Lung (tissue), 12 donors: ENCODE measurements around the gene CTAGE9. TPM values are rescaled to one million over a fixed set of nuclear protein-coding genes. Genes with fewer than 3 reads are reported as not detected.
"Not testable (repeated sequence)": the region's sequence is repeated elsewhere in the genome, so short reads cannot be mapped to it uniquely, and the experiment has no call there.

Source experiments
- ATAC-seq: fragments of 200-7000 bp; cut with Tn5 transposase; one replicate; pipeline ENCODE4 v1.9.1; 2020; ENCODE audit warnings: moderate number of reproducible peaks; ENCODE audit not compliant: insufficient read depth, low FRiP score
- DNase-seq, 3 donors: peaks; one replicate each; pipeline ENCODE4 v3.0.0-alpha.2; 2013 to 2017
- H3K27ac ChIP-seq, 2 donors: one replicate each; pipeline ENCODE4 v1.5.1; 2013; ENCODE audit warnings: mild to moderate bottlenecking in 2 of 2, moderate library complexity in 2 of 2, control low read depth in 1 of 2, inconsistent platforms in 1 of 2, low read depth in 1 of 2, low read length in 1 of 2
- H3K27me3 ChIP-seq, 3 donors: one replicate each; pipeline ENCODE4 v1.5.1; 2013; ENCODE audit warnings: low read length in 2 of 3; ENCODE audit not compliant: control insufficient read depth in 3 of 3, insufficient read depth in 3 of 3
- H3K36me3 ChIP-seq, 4 donors: one replicate each; pipeline ENCODE4 v1.5.1; 2013; ENCODE audit warnings: low read length in 4 of 4, mild to moderate bottlenecking in 1 of 4, moderate library complexity in 1 of 4; ENCODE audit not compliant: control insufficient read depth in 4 of 4, insufficient read depth in 4 of 4
- H3K4me1 ChIP-seq, 5 donors: one replicate each; pipeline ENCODE4 v1.5.1; 2013; ENCODE audit warnings: low read length in 5 of 5, mild to moderate bottlenecking in 2 of 5, moderate library complexity in 1 of 5; ENCODE audit not compliant: control insufficient read depth in 5 of 5, insufficient read depth in 5 of 5
- H3K4me3 ChIP-seq: one replicate; pipeline ENCODE4 v1.5.1; 2013; ENCODE audit warnings: mild to moderate bottlenecking, control low read depth, moderate library complexity
- H3K9ac ChIP-seq, 2 donors: one replicate each; pipeline ENCODE4 v1.5.1; 2013; ENCODE audit warnings: low read length in 2 of 2, control low read depth in 1 of 2; ENCODE audit not compliant: insufficient read depth in 1 of 2
- H3K9me3 ChIP-seq, 4 donors: one replicate each; pipeline ENCODE4 v1.5.1; 2013; ENCODE audit warnings: low read length in 3 of 4, mild to moderate bottlenecking in 1 of 4, moderate library complexity in 1 of 4; ENCODE audit not compliant: control insufficient read depth in 4 of 4, insufficient read depth in 3 of 4
- CTCF ChIP-seq: IDR thresholded peaks from 2 replicates; pipeline ENCODE4 v1.5.1; 2012; ENCODE audit warnings: mild to moderate bottlenecking; ENCODE audit errors: control extremely low read depth, extremely low read depth
- WGBS, 2 donors: extraction: QIAGEN DNeasy Blood & Tissue Kit; methylation state at CpG; one replicate each; pipeline ENCODE4 v1.1.7; 2013; 5-methylcytosine and 5-hydroxymethylcytosine counted together
- polyA plus RNA-seq, 2 donors: library from polyadenylated mRNA; stranded (reverse); fragments of 200-250 nt; gene quantifications; one replicate each; pipeline ENCODE4 v1.2.1, GENCODE V29; 2013
- total RNA-seq, 2 donors: library from RNA; depleted of rRNA in 1 of 2; stranded (reverse); fragments of >200 nt in 1 of 2; gene quantifications; one replicate each; pipeline ENCODE4 v1.2.1, GENCODE V29; 2014 to 2021
- donor health status: control.
- donor health status: control.
- donor health status: Bipolar disorder and iron deficiency.
- donor health status: healthy.
- donor health status: DM: yes; HTN: yes; CAD: no.

Gene CTAGE9
- total and polyA plus RNA-seq, 4 donors, result not detected

GRCh38 chr6:131754715-131755567, 44.1 kb upstream of the CTAGE9 start:
- Histone ChIP-seq H3K4me3 (no peak overlapping the region), H3K4me1 (peaks cover 0 to 6% (median 0%) of the 10 kb centered on the region in 5 donors), H3K36me3 (no peaks in the 10 kb centered on the region), H3K27ac (no peak overlapping the region), H3K9me3 (no peaks in the 10 kb centered on the region), H3K27me3 (no peaks in the 10 kb centered on the region), H3K9ac (no peak overlapping the region)
- TF ChIP-seq CTCF, result no peak
- DNase-seq, result peak in 1 of 3 donors; percentile 24
- no peak for ATAC-seq
- WGBS, 2 donors, result 35 to 40% methylated on average over 9 of the region's 9 CpGs

- ATAC-seq, result no peak
- no peak overlapping the region for H3K4me3 ChIP-seq
- WGBS, 2 donors, result 76 to 94% methylated on average over 1 of the region's 1 CpG
These were observed 43.3 kb upstream of the CTAGE9 start for GRCh38 chr6:131754088-131754487.

GRCh38 chr6:131751012-131751715, 40.3 kb upstream of the CTAGE9 start:
- H3K9ac ChIP-seq, H3K27me3 ChIP-seq, DNase-seq: not testable (repeated sequence)

More at GRCh38 chr6:131754088-131754487, 43.3 kb upstream of the CTAGE9 start:
- Histone ChIP-seq H3K27ac (no peak overlapping the region), H3K4me1 (no peaks in the 10 kb centered on the region), H3K36me3 (no peaks in the 10 kb centered on the region), H3K9ac (no peak overlapping the region), H3K27me3 (no peaks in the 10 kb centered on the region), H3K9me3 (no peaks in the 10 kb centered on the region)
- no peak for TF ChIP-seq CTCF
- DNase-seq, result no peak

GRCh38 chr6:131749023-131749422, 38.2 kb upstream of the CTAGE9 start:
- DNase-seq (no peak), ATAC-seq (no peak)
- WGBS, 2 donors, result 95% methylated on average over 7 of the region's 7 CpGs
- H3K27me3 ChIP-seq, result no peaks in the 10 kb centered on the region
- H3K9me3 ChIP-seq, result no peaks in the 10 kb centered on the region
- H3K4me1 ChIP-seq, result no peaks in the 10 kb centered on the region
- no peaks in the 10 kb centered on the region for H3K36me3 ChIP-seq
- H3K4me3 ChIP-seq, result no peak overlapping the region
- H3K9ac ChIP-seq, result no peak overlapping the region
- H3K27ac ChIP-seq, result no peak overlapping the region
- no peak for TF ChIP-seq CTCF

More at GRCh38 chr6:131751012-131751715, 40.3 kb upstream of the CTAGE9 start:
- not testable (repeated sequence) for H3K36me3 ChIP-seq, H3K9me3 ChIP-seq, H3K4me3 ChIP-seq, H3K4me1 ChIP-seq, ATAC-seq, H3K27ac ChIP-seq
- WGBS, 2 donors, result 80 to 86% methylated on average over 10 of the region's 10 CpGs
